ENCODE results near the gene RPA4. TPM values are rescaled to one million over a fixed set of nuclear protein-coding genes. Genes with fewer than 3 reads are reported as not detected.

The RPA4 gene
- total and polyA plus RNA-seq, 2 experiments from 2014 or later, result 1.0 to 1.4 TPM

DNA sequence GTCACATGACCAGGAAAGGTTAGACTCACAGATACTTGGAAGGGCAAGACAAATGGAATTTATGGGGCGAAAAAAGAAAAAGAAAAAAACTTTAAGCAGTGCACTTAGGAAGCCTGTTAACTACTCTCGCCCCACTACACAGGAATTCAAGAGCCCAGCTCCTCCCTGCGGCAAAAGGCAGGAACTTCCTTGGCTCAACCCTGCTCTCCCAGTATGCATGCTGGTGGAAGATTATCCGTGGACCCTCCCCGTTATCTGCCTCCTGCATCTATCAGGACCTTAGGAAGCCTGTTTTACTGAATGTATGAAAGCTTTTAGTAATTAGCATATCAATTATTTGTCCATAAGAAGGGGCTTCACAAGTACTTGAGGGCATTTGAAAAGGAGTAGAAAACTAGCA lies 40.1 kb upstream of the RPA4 start (continued):
- TF ChIP-seq, protein P1, sequence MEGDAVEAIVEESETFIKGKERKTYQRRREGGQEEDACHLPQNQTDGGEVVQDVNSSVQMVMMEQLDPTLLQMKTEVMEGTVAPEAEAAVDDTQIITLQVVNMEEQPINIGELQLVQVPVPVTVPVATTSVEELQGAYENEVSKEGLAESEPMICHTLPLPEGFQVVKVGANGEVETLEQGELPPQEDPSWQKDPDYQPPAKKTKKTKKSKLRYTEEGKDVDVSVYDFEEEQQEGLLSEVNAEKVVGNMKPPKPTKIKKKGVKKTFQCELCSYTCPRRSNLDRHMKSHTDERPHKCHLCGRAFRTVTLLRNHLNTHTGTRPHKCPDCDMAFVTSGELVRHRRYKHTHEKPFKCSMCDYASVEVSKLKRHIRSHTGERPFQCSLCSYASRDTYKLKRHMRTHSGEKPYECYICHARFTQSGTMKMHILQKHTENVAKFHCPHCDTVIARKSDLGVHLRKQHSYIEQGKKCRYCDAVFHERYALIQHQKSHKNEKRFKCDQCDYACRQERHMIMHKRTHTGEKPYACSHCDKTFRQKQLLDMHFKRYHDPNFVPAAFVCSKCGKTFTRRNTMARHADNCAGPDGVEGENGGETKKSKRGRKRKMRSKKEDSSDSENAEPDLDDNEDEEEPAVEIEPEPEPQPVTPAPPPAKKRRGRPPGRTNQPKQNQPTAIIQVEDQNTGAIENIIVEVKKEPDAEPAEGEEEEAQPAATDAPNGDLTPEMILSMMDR (conservative IDR thresholded peaks at IDR 0.05; ENCODE audit: low read depth in 2 of 2), result peak; percentile 42 to 60
- no peak for TF ChIP-seq NANOG (IDR thresholded peaks at IDR 0.05; ENCODE audit: borderline replicate concordance)
- TF ChIP-seq ETS1 (IDR thresholded peaks at IDR 0.05), result no peak

DNA sequence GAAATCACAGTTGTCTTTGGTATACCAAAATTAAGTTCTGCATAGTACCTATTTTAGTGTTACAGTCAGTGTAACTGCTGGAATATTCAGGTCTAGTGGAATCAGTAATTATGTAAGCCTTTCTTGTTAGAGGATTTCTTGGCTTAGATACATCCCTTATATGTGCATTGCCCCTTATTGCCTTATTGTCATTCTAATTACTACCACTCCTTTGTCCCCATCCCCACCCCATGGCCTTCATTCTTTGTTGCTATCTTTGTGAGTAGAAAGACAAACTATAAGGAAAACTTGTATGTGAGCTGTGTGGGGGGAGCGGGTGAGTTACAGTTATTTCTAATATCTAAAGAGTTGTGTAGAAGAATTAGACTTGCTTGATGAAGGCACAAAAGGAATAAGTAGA lies 36.9 kb upstream of the RPA4 start:
- H3K4me1 Mint-ChIP-seq, result peaks cover 26% of the 10 kb centered on the region
- no peak overlapping the region for H3K4me2 ChIP-seq
- DNase-seq (ENCODE audit: low spot score), result peak; percentile 27
- no peaks in the 10 kb centered on the region for H3K27me3 ChIP-seq (ENCODE audit: insufficient read depth)
- H3K36me3 ChIP-seq (ENCODE audit: insufficient read depth), result no peaks in the 10 kb centered on the region
- no peaks in the 10 kb centered on the region for H3K9me3 Mint-ChIP-seq
- no peaks in the 10 kb centered on the region for H3K79me2 ChIP-seq (replicated peaks; ENCODE audit: insufficient read depth)
- peaks cover 24% of the 10 kb centered on the region for H3K4me1 ChIP-seq (ENCODE audit: insufficient read depth)
- H3K4me3 ChIP-seq, result no peak overlapping the region
- H3K27ac ChIP-seq (ENCODE audit: low read depth), result no peak overlapping the region
- H3K27ac Mint-ChIP-seq, result no peak overlapping the region
- H3K4me3 Mint-ChIP-seq, result no peak overlapping the region
- no peaks in the 10 kb centered on the region for H3K9me2 ChIP-seq (ENCODE audit: insufficient read depth)
- H3K36me3 Mint-ChIP-seq (ENCODE audit: low read depth), result no peaks in the 10 kb centered on the region
- peak; percentile 68 for ATAC-seq
- no peak overlapping the region for H2AFZ ChIP-seq
- H3K27me3 Mint-ChIP-seq (ENCODE audit: insufficient read depth, low read depth, poor library complexity), result no peaks in the 10 kb centered on the region
- no peaks in the 10 kb centered on the region for H4K20me1 ChIP-seq (replicated peaks; ENCODE audit: insufficient read depth)
- H3F3A ChIP-seq (replicated peaks; ENCODE audit: low read depth), result no peaks in the 10 kb centered on the region
- TF ChIP-seq ZNF114 (CRISPR knock-in tag; IDR thresholded peaks at IDR 0.05), result no peak
- no peak for TF ChIP-seq ETS1 (IDR thresholded peaks at IDR 0.05)
- TF ChIP-seq JUNB (IDR thresholded peaks at IDR 0.05; ENCODE audit: unreplicated experiment), result no peak
- TF ChIP-seq, protein P2, sequence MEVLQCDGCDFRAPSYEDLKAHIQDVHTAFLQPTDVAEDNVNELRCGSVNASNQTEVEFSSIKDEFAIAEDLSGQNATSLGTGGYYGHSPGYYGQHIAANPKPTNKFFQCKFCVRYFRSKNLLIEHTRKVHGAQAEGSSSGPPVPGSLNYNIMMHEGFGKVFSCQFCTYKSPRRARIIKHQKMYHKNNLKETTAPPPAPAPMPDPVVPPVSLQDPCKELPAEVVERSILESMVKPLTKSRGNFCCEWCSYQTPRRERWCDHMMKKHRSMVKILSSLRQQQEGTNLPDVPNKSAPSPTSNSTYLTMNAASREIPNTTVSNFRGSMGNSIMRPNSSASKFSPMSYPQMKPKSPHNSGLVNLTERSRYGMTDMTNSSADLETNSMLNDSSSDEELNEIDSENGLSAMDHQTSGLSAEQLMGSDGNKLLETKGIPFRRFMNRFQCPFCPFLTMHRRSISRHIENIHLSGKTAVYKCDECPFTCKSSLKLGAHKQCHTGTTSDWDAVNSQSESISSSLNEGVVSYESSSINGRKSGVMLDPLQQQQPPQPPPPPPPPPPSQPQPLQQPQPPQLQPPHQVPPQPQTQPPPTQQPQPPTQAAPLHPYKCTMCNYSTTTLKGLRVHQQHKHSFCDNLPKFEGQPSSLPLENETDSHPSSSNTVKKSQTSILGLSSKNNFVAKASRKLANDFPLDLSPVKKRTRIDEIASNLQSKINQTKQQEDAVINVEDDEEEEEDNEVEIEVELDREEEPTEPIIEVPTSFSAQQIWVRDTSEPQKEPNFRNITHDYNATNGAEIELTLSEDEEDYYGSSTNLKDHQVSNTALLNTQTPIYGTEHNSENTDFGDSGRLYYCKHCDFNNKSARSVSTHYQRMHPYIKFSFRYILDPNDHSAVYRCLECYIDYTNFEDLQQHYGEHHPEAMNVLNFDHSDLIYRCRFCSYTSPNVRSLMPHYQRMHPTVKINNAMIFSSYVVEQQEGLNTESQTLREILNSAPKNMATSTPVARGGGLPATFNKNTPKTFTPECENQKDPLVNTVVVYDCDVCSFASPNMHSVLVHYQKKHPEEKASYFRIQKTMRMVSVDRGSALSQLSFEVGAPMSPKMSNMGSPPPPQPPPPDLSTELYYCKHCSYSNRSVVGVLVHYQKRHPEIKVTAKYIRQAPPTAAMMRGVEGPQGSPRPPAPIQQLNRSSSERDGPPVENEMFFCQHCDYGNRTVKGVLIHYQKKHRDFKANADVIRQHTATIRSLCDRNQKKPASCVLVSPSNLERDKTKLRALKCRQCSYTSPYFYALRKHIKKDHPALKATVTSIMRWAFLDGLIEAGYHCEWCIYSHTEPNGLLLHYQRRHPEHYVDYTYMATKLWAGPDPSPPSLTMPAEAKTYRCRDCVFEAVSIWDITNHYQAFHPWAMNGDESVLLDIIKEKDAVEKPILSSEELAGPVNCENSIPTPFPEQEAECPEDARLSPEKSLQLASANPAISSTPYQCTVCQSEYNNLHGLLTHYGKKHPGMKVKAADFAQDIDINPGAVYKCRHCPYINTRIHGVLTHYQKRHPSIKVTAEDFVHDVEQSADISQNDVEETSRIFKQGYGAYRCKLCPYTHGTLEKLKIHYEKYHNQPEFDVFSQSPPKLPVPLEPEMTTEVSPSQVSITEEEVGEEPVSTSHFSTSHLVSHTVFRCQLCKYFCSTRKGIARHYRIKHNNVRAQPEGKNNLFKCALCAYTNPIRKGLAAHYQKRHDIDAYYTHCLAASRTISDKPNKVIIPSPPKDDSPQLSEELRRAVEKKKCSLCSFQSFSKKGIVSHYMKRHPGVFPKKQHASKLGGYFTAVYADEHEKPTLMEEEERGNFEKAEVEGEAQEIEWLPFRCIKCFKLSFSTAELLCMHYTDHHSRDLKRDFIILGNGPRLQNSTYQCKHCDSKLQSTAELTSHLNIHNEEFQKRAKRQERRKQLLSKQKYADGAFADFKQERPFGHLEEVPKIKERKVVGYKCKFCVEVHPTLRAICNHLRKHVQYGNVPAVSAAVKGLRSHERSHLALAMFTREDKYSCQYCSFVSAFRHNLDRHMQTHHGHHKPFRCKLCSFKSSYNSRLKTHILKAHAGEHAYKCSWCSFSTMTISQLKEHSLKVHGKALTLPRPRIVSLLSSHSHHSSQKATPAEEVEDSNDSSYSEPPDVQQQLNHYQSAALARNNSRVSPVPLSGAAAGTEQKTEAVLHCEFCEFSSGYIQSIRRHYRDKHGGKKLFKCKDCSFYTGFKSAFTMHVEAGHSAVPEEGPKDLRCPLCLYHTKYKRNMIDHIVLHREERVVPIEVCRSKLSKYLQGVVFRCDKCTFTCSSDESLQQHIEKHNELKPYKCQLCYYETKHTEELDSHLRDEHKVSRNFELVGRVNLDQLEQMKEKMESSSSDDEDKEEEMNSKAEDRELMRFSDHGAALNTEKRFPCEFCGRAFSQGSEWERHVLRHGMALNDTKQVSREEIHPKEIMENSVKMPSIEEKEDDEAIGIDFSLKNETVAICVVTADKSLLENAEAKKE (CRISPR knock-in tag; IDR thresholded peaks at IDR 0.05), result no peak
- no peak for TF ChIP-seq STAT1 (IDR thresholded peaks at IDR 0.05; ENCODE audit: unreplicated experiment)
- TF ChIP-seq EZH2phosphoT487 (IDR thresholded peaks at IDR 0.05; ENCODE audit: unreplicated experiment), result no peak
- TF ChIP-seq, protein P1 (conservative IDR thresholded peaks at IDR 0.05; ENCODE audit: low read depth in 2 of 2), result no peak
- no peak for TF ChIP-seq POLR2AphosphoS5 (IDR thresholded peaks at IDR 0.05; ENCODE audit: low read depth)
- no peak for TF ChIP-seq NANOG (IDR thresholded peaks at IDR 0.05; ENCODE audit: borderline replicate concordance)
- TF ChIP-seq EZH2 (IDR thresholded peaks at IDR 0.05; ENCODE audit: low read depth, unreplicated experiment), result no peak

Measured in GM23338 (cell line).